ENCODE data around the gene COPG2.
"Not testable (repeated sequence)": the region's sequence is repeated elsewhere in the genome, so short reads cannot be mapped to it uniquely, and the experiment has no call there.

Gene COPG2

DNA sequence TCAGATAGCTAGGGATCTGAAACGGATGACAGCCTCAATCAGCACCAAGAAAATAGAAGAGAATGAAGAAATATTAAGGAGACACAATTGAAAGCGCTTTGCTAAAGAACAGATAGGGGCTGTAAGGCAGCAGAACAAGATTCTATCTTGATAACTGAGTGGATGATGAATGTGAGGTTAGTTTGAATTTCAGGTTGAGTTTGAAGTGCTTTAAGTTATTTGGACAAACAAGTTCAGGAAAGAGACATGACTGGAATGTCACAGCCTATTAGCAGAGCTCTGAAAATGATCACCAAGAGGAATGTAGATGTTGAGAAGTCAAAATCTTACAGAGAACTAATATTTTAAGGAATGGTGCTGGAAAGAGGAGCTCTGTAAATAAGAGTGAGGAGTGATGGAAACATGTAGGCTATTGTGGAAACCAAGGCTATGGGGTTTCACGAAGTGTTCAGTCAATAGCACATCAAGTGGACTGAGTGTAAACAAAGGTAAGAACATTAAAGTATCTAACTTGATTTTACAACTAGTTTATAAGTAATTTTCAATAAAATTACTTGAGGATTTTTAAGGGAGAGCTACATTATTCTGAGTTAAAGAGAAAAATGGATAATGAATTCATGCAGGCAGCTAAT, 115.0 kb downstream of the COPG2 start:
- H3K4me2 ChIP-seq (ENCODE audit: low read length) = no peak overlapping the region
- H3F3A ChIP-seq (ENCODE audit: control insufficient read depth, insufficient read depth) = no peaks in the 10 kb centered on the region
- no peak overlapping the region for H3K4me3 ChIP-seq (ENCODE audit: low read length)
- no peaks in the 10 kb centered on the region for H3K27me3 ChIP-seq (ENCODE audit: control insufficient read depth, low read length)
- H3K9me2 ChIP-seq (replicated peaks; ENCODE audit: control insufficient read depth, low read length) = no peaks in the 10 kb centered on the region
- H3K36me3 ChIP-seq (ENCODE audit: control insufficient read depth, low read length) = no peaks in the 10 kb centered on the region
- TF ChIP-seq, protein P1, sequence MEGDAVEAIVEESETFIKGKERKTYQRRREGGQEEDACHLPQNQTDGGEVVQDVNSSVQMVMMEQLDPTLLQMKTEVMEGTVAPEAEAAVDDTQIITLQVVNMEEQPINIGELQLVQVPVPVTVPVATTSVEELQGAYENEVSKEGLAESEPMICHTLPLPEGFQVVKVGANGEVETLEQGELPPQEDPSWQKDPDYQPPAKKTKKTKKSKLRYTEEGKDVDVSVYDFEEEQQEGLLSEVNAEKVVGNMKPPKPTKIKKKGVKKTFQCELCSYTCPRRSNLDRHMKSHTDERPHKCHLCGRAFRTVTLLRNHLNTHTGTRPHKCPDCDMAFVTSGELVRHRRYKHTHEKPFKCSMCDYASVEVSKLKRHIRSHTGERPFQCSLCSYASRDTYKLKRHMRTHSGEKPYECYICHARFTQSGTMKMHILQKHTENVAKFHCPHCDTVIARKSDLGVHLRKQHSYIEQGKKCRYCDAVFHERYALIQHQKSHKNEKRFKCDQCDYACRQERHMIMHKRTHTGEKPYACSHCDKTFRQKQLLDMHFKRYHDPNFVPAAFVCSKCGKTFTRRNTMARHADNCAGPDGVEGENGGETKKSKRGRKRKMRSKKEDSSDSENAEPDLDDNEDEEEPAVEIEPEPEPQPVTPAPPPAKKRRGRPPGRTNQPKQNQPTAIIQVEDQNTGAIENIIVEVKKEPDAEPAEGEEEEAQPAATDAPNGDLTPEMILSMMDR (IDR thresholded peaks at IDR 0.05; ENCODE audit: low read depth, low read length, poor library complexity, severe bottlenecking) = no peak
- no peak for TF ChIP-seq EZH2phosphoT487 (IDR thresholded peaks at IDR 0.05; ENCODE audit: borderline replicate concordance, low read length)
- H4K20me1 ChIP-seq (ENCODE audit: control insufficient read depth, insufficient read depth, low read depth, low read length) = no peaks in the 10 kb centered on the region
- H3K4me1 ChIP-seq (ENCODE audit: control insufficient read depth, low read length) = no peaks in the 10 kb centered on the region
- no peaks in the 10 kb centered on the region for H3K9me3 ChIP-seq (ENCODE audit: control insufficient read depth, insufficient read depth, low read length)
- H3K79me2 ChIP-seq (ENCODE audit: control insufficient read depth, low read length) = no peaks in the 10 kb centered on the region
- no peak overlapping the region for H3K27ac ChIP-seq (ENCODE audit: low read depth, low read length)

DNA sequence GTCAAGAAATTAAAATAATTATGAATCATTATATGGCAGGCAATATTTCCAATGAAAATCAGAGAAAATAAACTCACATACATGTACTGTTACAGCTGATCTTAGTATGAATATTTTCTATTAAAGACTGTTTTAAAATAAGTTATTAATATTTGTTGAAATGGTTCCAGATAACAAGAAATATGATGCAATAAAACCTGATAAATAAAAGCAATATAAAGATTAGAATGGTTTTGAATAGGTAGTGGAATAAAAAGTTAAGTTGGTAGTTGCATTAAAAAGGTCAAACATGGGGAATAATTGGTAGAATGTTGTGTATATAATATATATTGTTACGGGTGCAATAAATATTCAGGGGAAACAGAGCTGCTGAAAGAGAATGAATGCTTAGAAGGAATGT, 124.2 kb downstream of the COPG2 start:
- no peaks in the 10 kb centered on the region for H3K27me3 ChIP-seq (ENCODE audit: control insufficient read depth, low read length)
- no peaks in the 10 kb centered on the region for H3F3A ChIP-seq (ENCODE audit: control insufficient read depth, insufficient read depth)
- no peaks in the 10 kb centered on the region for H4K20me1 ChIP-seq (ENCODE audit: control insufficient read depth, insufficient read depth, low read depth, low read length)
- no peaks in the 10 kb centered on the region for H3K36me3 ChIP-seq (ENCODE audit: control insufficient read depth, low read length)
- no peaks in the 10 kb centered on the region for H3K9me2 ChIP-seq (replicated peaks; ENCODE audit: control insufficient read depth, low read length)
- TF ChIP-seq, protein P1 (IDR thresholded peaks at IDR 0.05; ENCODE audit: low read depth, low read length, poor library complexity, severe bottlenecking) = no peak
- TF ChIP-seq EZH2phosphoT487 (IDR thresholded peaks at IDR 0.05; ENCODE audit: borderline replicate concordance, low read length) = no peak
- H3K4me1 ChIP-seq (ENCODE audit: control insufficient read depth, low read length) = no peaks in the 10 kb centered on the region
- H3K9me3 ChIP-seq (ENCODE audit: control insufficient read depth, insufficient read depth, low read length) = no peaks in the 10 kb centered on the region
- H3K27ac ChIP-seq (ENCODE audit: low read depth, low read length) = no peak overlapping the region
- H3K4me2 ChIP-seq (ENCODE audit: low read length) = no peak overlapping the region
- no peak overlapping the region for H3K4me3 ChIP-seq (ENCODE audit: low read length)
- H3K79me2 ChIP-seq (ENCODE audit: control insufficient read depth, low read length) = no peaks in the 10 kb centered on the region

DNA sequence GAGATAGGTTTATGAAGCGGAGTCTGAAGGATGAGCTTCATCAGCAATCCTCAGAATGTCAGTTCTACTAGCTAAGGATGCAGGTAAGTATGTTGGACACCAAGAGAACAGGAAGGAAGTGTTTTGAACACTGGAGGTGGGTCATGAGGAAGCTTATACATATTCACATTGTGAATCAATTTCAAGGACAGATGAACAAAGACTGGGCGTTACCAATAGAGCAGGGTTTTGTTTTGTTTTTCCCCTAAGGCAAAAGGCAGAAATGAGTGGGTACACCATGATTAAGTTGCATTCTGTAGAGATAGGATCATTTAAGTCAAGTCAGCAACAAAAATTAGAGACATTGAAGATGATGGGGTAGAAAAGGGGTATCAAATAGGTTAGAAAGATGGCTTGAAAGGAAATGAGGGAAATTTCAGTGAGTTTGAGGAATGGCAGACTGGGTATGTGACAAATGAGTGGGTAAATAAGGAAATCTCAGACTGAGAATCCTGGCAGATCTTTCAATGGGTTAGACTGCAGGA, 125.0 kb downstream of the COPG2 start:
- Histone ChIP-seq H3F3A (ENCODE audit: control insufficient read depth, insufficient read depth) (no peaks in the 10 kb centered on the region), H3K36me3 (ENCODE audit: control insufficient read depth, low read length) (no peaks in the 10 kb centered on the region), H3K4me1 (ENCODE audit: control insufficient read depth, low read length) (no peaks in the 10 kb centered on the region), H4K20me1 (ENCODE audit: control insufficient read depth, insufficient read depth, low read depth, low read length) (no peaks in the 10 kb centered on the region), H3K9me2 (replicated peaks; ENCODE audit: control insufficient read depth, low read length) (no peaks in the 10 kb centered on the region), H3K27ac (ENCODE audit: low read depth, low read length) (no peak overlapping the region), H3K27me3 (ENCODE audit: control insufficient read depth, low read length) (no peaks in the 10 kb centered on the region), H3K4me3 (ENCODE audit: low read length) (no peak overlapping the region), H3K4me2 (ENCODE audit: low read length) (no peak overlapping the region), H3K79me2 (ENCODE audit: control insufficient read depth, low read length) (no peaks in the 10 kb centered on the region), H3K9me3 (ENCODE audit: control insufficient read depth, insufficient read depth, low read length) (no peaks in the 10 kb centered on the region)
- TF ChIP-seq, protein P1 (IDR thresholded peaks at IDR 0.05; ENCODE audit: low read depth, low read length, poor library complexity, severe bottlenecking) = no peak
- TF ChIP-seq EZH2phosphoT487 (IDR thresholded peaks at IDR 0.05; ENCODE audit: borderline replicate concordance, low read length) = no peak

DNA sequence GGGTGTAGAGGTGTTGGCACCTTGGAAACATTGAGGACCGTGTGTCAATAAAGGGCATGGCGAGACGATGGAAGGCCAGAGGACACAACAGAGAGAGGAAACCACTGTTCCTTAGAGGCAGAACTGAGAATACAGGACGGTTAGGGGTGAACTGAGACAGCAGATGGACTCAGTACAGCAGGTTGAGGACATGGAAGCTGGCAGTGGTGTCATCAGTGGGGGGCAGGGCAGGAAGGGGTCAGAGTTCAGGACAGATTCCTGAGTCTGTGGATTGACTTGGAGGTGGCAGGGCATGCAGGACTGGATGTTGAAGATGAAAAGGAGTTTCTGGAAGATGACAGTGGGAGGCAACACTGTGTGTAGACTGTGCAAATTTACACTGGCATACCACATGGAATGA, 126.3 kb downstream of the COPG2 start:
- H3K4me1 ChIP-seq (ENCODE audit: control insufficient read depth, low read length); H3K9me3 ChIP-seq (ENCODE audit: control insufficient read depth, insufficient read depth, low read length); H3K4me2 ChIP-seq (ENCODE audit: low read length); H3K27ac ChIP-seq (ENCODE audit: low read depth, low read length); H3K27me3 ChIP-seq (ENCODE audit: control insufficient read depth, low read length); H3K4me3 ChIP-seq (ENCODE audit: low read length); H3K9me2 ChIP-seq (replicated peaks; ENCODE audit: control insufficient read depth, low read length); H3K79me2 ChIP-seq (ENCODE audit: control insufficient read depth, low read length); H3K36me3 ChIP-seq (ENCODE audit: control insufficient read depth, low read length); H3F3A ChIP-seq (ENCODE audit: control insufficient read depth, insufficient read depth); H4K20me1 ChIP-seq (ENCODE audit: control insufficient read depth, insufficient read depth, low read depth, low read length): not testable (repeated sequence)

DNA sequence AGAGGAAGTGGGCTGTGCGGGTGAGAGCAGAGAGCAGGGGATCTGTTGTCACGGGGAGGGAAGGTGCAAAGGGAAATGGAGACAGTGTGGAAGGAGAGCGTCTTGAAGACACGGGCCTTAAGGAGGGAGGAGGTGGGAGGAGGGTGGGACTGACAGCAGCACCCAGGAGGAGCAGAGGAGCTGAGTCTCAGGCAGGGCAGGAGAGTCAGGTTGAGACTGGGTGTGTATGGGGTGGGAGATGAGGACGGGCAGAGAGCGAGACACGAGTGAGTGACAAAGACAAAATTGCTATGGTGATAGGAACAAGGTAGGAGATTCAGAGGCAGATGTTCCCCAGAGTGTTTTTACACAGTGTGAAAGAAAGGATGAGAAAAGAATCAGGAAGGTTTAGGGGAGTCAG, 127.3 kb downstream of the COPG2 start:
- H3K27ac ChIP-seq (ENCODE audit: low read depth, low read length); H3F3A ChIP-seq (ENCODE audit: control insufficient read depth, insufficient read depth); H3K27me3 ChIP-seq (ENCODE audit: control insufficient read depth, low read length); H4K20me1 ChIP-seq (ENCODE audit: control insufficient read depth, insufficient read depth, low read depth, low read length); H3K4me3 ChIP-seq (ENCODE audit: low read length); H3K36me3 ChIP-seq (ENCODE audit: control insufficient read depth, low read length); H3K4me2 ChIP-seq (ENCODE audit: low read length); H3K9me2 ChIP-seq (replicated peaks; ENCODE audit: control insufficient read depth, low read length); H3K4me1 ChIP-seq (ENCODE audit: control insufficient read depth, low read length); H3K79me2 ChIP-seq (ENCODE audit: control insufficient read depth, low read length); H3K9me3 ChIP-seq (ENCODE audit: control insufficient read depth, insufficient read depth, low read length): not testable (repeated sequence)

DNA sequence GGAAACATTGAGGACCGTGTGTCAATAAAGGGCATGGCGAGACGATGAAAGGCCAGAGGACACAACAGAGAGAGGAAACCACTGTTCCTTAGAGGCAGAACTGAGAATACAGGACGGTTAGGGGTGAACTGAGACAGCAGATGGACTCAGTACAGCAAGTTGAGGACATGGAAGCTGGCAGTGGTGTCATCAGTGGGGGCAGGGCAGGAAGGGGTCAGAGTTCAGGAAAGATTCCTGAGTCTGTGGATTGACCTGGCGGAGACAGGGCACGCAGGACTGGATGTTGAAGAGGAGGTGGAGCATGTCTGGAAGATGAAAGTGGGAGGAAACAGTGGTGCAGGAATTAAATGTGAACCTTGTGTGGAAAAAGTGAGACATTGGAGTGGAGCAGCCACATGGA, 130.7 kb downstream of the COPG2 start:
- not testable (repeated sequence) for H4K20me1 ChIP-seq (ENCODE audit: control insufficient read depth, insufficient read depth, low read depth, low read length); H3K9me3 ChIP-seq (ENCODE audit: control insufficient read depth, insufficient read depth, low read length); H3K79me2 ChIP-seq (ENCODE audit: control insufficient read depth, low read length); H3K9me2 ChIP-seq (replicated peaks; ENCODE audit: control insufficient read depth, low read length); H3F3A ChIP-seq (ENCODE audit: control insufficient read depth, insufficient read depth); H3K4me2 ChIP-seq (ENCODE audit: low read length); H3K27ac ChIP-seq (ENCODE audit: low read depth, low read length); H3K4me1 ChIP-seq (ENCODE audit: control insufficient read depth, low read length); H3K4me3 ChIP-seq (ENCODE audit: low read length); H3K27me3 ChIP-seq (ENCODE audit: control insufficient read depth, low read length); H3K36me3 ChIP-seq (ENCODE audit: control insufficient read depth, low read length)
